HG02571 (cell line): Measurements from ENCODE around the gene EGFR.
A peak's percentile ranks its signal among the peaks of the same experiment; 100 is the strongest.

ENCODE experiments used
- ATAC-seq: cut with Tn5 transposase; IDR thresholded peaks from one replicate; pipeline ENCODE4 v1.9.1; 2021; ENCODE audit warnings: mild to moderate bottlenecking, moderate library complexity; ENCODE audit not compliant: unreplicated experiment

Gene EGFR

DNA sequence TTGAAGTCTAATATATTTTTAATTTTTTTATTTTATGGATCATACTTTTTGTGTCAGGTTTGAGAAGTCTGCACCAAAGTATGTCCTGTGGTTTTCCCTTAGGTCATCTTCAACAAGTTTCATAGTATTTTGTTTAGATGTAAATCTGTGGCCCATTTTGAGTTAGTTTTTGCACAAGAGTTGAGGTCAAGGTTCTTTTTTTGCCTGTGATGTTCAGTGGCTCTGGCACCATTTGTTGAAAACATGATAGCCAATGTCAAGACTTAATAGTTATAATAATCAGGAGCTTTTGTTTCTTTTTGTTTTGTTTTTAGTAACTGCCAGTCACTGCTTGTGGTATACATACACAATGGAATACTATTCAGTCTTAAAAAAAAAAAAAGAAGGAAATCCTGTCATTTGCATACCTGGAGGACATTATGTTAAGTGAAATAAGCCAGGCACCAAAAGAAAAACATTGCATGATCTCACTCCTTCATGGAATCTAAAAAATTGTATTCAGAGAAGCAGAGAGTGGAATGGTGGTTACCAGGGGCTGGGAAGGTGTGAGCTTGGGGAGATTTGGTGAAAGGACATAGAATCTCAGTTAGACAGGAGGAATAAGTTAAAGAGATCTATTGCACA is 61.3 kb downstream of the EGFR start:
- ATAC-seq, result no peak

DNA sequence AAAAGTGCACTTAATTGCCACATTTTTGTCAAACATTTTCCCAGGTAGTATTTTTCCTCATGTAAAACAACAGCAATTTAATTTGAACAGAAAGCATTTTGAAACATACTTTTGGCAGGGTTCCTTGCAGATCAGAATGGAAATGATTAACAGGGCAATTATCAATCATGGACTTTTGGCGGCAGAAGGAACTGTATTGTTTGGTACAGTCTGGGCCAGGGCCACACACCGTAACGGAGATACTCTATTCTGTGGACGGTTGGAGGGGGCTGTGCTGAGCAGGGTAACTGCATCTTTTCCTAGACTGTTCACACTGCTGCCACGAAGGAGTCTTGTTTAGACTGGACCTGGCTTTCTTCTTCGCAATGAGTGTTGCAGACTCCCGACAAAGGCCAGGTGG is 62.3 kb downstream of the EGFR start:
- no peak for ATAC-seq

- no peak for ATAC-seq
Measured at GRCh38 chr7:55081472-55082227, 62.8 kb downstream of the EGFR start.

DNA sequence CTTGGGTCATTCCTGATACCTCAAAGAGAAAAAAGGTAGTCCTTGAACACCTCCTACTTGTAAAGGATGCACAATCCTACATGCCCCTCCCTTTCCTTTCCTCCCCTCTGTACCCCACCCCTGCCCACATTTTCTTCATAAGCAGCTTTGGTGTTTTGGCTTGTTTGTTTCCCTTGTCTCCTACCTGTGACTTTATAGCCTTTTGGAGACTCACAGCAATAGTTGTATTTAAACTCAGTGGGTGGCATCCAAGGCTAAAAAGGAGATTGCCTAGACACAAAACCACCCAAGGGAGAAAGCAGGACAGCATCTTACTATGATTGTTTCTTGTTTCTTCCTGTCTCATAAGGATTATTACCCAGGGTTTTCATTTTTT is 63.4 kb downstream of the EGFR start:
- ATAC-seq, result no peak

- ATAC-seq, result no peak
Measured at GRCh38 chr7:55083206-55083605, 64.4 kb downstream of the EGFR start.

DNA sequence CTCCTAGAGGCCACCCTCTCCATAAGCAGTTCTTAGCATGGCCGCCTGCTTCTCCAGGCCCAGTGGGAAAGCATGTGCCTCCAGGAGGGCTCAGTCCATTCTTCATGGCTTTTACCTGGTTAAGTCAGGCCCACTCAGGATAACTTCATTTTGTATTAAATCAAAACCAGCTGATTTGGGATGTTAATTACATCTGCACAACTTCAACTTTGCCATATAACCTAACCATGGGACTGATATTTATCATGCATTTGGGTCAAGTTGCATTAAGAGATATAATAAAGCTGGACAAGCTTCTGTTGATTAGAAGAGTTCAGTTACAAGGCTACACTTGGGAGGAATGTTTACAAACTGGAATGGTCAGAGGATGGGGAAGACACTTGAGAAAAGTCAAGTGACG is 65.5 kb downstream of the EGFR start:
- ATAC-seq, result no peak

- no peak for ATAC-seq
Measured at GRCh38 chr7:55085511-55086412, 66.9 kb downstream of the EGFR start.

DNA sequence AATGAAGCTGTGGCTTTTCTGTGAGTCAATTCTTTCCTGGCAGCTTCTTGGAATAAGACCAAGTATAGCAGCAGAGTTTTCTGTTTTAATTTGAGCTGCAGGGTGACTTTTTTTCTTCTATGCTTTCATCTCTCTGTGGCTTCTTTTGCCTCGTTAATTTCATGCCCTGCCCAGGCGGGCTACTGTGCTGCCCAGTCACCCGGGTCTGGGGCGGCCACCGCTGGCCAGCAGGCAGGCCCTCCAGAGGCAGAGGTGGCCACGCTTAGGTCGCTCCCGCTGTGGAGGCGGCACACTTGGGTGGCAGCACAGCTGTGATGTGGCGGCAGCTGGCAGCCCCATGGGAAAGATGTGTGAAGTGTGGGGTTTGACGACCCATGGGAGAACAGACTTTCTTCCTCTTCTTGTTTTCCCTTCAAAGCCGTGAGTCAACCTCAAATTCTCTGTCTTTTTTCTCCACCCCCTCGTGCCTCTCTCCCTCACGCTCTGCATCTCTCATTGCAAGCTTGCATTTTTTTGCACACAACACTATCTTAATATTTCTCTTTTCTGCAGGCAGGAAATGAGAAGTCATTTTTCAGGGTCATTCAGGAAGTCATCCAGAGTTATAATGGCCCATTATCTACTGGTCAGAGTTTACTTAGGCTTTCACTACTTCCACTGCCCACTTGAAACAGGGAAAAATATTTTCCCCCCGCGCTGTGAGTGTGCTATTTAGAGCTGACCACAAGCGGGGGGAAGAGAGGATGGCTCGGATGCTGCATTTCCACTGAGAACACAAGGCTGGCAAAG is 67.8 kb downstream of the EGFR start:
- ATAC-seq, result peak; percentile 71

DNA sequence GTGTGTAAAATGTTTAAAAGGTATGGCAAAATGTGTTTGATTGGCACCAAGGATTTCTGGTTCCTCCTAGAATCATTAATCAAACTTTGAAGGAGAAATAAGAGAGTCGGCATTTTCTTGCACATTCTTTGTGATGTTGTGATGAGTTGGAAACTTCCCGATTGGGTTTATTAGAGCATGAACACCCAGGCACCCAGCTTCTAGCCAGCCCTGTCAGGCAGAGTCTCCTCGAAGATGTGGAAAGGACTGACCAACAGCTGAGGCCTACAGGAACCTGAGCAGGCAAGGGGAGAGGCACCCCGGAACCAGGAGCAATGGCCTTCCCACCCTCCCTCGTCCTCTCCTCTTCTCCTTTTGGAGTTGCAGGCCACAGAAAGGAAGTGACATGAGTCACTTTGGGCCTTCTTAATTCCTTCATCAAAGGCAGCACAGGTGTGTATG is 68.7 kb downstream of the EGFR start:
- ATAC-seq, result no peak

GRCh38 chr7:55088107-55088506 is 69.3 kb downstream of the EGFR start:
- no peak for ATAC-seq

DNA sequence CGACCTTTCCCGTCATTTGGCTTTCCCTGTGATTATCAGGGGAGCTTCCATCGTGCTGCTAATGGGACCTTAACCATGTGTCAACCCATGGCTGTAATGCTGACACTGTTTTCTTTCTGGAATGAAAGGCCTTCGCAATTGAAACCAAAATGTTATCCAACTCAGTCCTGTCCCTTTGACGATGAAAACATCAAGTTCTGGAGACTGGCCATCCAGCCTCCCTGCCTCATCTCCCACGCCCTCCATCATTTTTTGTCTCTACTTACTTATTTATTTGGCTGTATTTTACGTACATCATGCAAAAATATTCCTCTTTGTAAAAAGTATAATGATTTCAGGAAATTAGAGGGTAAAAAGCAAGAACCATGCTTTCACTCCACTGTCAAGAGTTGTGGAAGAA is 69.8 kb downstream of the EGFR start:
- ATAC-seq, result no peak

DNA sequence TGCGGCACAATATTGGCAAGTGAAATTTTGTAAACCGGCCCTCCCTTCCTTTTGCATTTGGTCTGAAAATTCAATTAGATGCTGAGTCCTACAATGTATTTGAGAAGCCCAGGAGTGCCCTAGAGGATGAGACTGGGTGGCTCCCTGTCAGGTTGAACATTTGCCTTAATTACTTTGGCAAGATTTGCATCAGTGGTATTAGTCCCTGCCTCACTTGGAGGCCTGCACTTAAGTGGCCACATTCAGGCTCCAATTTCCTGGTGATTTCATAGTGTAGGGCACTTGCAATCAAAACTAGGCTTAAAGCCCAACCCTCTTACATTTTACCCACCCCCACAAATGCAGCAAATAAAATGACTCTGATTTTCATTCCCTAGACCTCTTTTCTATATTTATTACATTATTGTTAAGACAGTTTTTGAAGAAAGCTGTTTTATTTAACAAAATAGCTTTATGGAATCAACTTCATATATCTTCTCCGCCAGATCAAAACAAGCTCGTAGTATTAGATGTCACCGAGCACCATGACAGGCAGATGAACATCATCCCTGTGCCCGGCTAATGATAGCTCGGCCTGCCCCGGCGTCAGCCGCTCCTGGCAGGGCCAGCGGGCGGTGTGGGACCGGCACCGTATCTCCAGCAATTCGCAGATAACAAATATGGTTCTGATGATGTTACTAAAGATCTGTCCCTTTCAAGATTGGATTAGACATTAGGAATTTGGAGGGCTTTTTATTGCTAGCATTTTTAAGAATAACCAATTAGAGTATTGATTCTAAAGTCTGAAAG is 73.6 kb downstream of the EGFR start:
- ATAC-seq, result no peak

- ATAC-seq, result no peak
Measured at GRCh38 chr7:55092975-55093373, 74.2 kb downstream of the EGFR start.

DNA sequence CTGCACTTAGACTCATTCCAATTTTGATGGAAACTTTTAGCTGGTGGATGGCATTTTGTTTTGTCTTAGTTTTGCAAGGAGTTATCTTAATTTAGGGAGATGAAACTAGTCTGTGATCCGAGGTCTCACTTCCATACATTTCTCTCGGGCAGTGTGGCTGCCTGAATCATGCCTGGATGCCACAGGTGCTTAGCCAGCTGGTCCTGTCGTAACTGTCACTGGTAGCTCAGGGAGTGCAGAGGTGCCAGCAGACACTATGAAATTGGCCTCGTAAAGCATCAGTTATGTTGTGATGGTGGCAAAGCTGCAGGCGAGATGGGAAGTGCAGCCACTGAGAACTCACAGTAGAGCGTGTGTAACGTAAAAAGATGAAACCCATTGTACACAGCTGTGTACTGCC is 74.9 kb downstream of the EGFR start:
- no peak for ATAC-seq

DNA sequence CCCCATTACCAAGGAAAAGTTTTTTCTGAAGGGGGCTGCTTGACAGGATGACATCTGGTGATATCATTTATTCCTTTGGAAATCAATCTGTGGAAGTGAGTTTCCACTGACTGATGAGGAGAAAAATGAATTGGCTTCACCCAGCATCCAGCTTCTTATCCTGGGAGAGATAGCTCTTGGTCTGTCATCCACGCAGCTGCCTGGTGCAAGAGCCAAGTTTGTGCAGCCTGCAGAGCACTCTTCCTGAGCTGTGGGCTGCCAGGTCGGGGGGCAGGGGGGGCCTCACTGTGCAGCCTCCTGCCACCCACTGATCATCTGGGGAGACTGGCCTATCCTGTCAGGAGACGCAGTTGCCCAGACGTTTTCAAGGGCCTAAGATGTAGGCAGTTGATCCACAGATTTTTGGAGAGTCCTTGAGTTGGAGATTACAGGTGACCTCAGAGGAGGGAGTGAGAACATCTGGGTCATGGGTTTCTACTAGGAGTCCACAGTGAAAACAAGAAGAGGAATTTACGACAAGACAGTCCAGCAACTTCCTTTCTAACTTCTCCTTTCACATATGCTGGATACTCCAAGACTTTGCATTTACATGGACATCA is 75.4 kb downstream of the EGFR start:
- no peak for ATAC-seq

DNA sequence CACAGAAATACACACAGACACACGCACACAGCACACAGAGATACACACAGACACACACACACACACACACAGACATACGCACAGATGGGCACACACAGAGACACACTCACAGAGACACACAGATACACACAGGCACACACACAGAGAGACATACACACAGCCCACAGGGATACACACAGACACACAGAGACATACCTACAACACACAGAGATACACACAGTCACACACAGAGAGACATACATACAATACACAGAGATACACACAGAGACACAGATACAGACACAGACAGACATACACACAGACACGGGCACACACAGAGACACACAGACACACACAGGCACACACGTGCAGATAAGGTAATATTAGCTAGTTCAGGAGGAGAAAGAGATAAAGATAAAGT is 76.9 kb downstream of the EGFR start:
- ATAC-seq, result no peak

- no peak for ATAC-seq
Measured at GRCh38 chr7:55096323-55096722, 77.5 kb downstream of the EGFR start.

GRCh38 chr7:55097100-55097499 is 78.3 kb downstream of the EGFR start:
- ATAC-seq, result no peak

DNA sequence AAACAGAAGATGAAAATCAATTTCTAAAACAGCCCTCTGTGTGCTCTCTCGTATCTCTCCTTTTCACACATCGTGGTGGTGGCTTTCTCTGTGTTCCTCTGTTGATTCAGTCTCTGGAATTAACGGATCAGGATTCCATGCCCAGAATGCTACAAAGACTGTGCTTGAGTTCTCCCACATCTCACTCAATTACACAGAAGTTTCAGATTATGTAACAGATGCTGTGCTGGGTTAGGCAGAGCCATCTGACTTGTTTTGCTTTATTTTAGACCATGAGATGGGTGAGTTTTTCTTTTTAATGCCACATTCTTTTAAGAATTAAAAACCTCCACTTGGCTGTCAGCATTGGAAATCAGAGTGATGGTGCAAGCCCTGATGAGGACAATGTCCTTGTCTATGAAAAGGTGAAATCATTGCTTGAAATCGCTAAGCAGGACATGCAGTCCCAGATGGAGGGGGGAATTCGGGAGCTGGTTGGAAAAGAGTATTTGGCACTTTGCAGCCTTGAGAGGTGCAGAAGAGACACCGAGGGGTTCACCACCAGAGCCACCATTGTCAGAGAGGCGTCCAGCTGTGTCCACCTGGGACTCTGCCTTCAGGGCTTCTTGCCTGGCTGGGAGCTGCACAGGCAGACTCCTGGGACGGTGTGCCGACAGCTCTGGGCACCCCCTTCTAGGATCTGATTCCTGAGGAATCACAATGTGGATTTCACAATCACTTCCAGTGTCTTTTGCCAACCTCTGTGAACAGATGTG is 80.4 kb downstream of the EGFR start:
- no peak for ATAC-seq
